IMR-90 (cell line): ENCODE results near the gene C5orf15. TPM values are rescaled to one million over a fixed set of nuclear protein-coding genes. Genes with fewer than 3 reads are reported as not detected.

Source experiments
- ATAC-seq: fragments of 200-7000 bp; cut with Tn5 transposase; 2 replicates; pipeline ENCODE4 v1.9.1; 2020; ENCODE audit warnings: low read depth, mild to moderate bottlenecking, moderate library complexity
- BruUV-seq: library from RNA; stranded (reverse); fragments of 400-500 nt; replicated peaks from 2 replicates; lab custom pipeline; 2021; lab: Mats Ljungman, UMichigan
- CTCF ChIA-PET: fragments of 300-600 bp; formaldehyde crosslinking; extraction: SDS; loops from one replicate; lab custom pipeline; 2021; ENCODE audit warnings: antibody characterized with exemption; lab: Yijun Ruan, JAX
- POLR2A ChIA-PET: fragments of 300-600 bp; sonication (Branson Sonifier 250); formaldehyde crosslinking; loops from one replicate; lab custom pipeline; 2022; ENCODE audit warnings: antibody characterized with exemption; ENCODE audit not compliant: unreplicated experiment; lab: Charles Lee
- DNase-seq: peaks from one replicate; pipeline ENCODE4 v3.0.0; 2013
- H2AFZ ChIP-seq: replicated peaks from 2 replicates; pipeline ENCODE3; 2013; ENCODE audit warnings: low read length, mild to moderate bottlenecking; ENCODE audit not compliant: poor library complexity
- H2AK5ac ChIP-seq: 2 replicates; pipeline ENCODE4 v1.6.1; 2013; ENCODE audit warnings: low read depth, low read length, inconsistent platforms
- H2AK9ac ChIP-seq: replicated peaks from 2 replicates; pipeline ENCODE3; 2013; ENCODE audit warnings: mild to moderate bottlenecking, low read depth, low read length, moderate library complexity; ENCODE audit not compliant: poor library complexity
- H2BK120ac ChIP-seq: 2 replicates; pipeline ENCODE4 v1.6.1; 2013; ENCODE audit warnings: low read depth, low read length, inconsistent platforms
- H2BK15ac ChIP-seq: 3 replicates; pipeline ENCODE4 v1.6.1; 2013; ENCODE audit warnings: low read depth, low read length, inconsistent platforms
- H2BK20ac ChIP-seq: 2 replicates; pipeline ENCODE4 v1.6.1; 2013; ENCODE audit warnings: low read depth, mild to moderate bottlenecking, inconsistent platforms, low read length, moderate library complexity
- H2BK5ac ChIP-seq: 2 replicates; pipeline ENCODE4 v1.6.1; 2013; ENCODE audit warnings: mild to moderate bottlenecking, low read depth, low read length, inconsistent platforms; ENCODE audit not compliant: poor library complexity, severe bottlenecking
- H3K14ac ChIP-seq: replicated peaks from 2 replicates; pipeline ENCODE4 v1.6.1; 2013; ENCODE audit warnings: low read depth, low read length, inconsistent platforms
- H3K18ac ChIP-seq: 2 replicates; pipeline ENCODE4 v1.6.1; 2013; ENCODE audit warnings: low read depth, low read length, control low read depth
- H3K23ac ChIP-seq: 2 replicates; pipeline ENCODE4 v1.6.1; 2013; ENCODE audit warnings: low read depth, low read length, inconsistent platforms
- H3K27ac ChIP-seq: 2 replicates; pipeline ENCODE4 v1.5.1; 2013; ENCODE audit warnings: mild to moderate bottlenecking, control low read depth, low read length; ENCODE audit not compliant: insufficient read depth
- H3K27me3 ChIP-seq: 2 replicates; pipeline ENCODE4 v1.6.1; 2013; ENCODE audit warnings: low read length; ENCODE audit not compliant: control insufficient read depth, insufficient read depth
- H3K36me3 ChIP-seq: 2 replicates; pipeline ENCODE4 v1.6.1; 2013; ENCODE audit warnings: low read length, mixed read lengths; ENCODE audit not compliant: control insufficient read depth, insufficient read depth
- H3K4ac ChIP-seq: 2 replicates; pipeline ENCODE4 v1.6.1; 2013; ENCODE audit warnings: low read depth, low read length, inconsistent platforms
- H3K4me1 ChIP-seq: 2 replicates; pipeline ENCODE4 v1.6.1; 2013; ENCODE audit warnings: low read length, mixed read lengths; ENCODE audit not compliant: control insufficient read depth, insufficient read depth
- H3K4me2 ChIP-seq: 2 replicates; pipeline ENCODE4 v1.6.1; 2013; ENCODE audit warnings: low read depth, mild to moderate bottlenecking, control low read depth, low read length, moderate library complexity
- H3K4me3 ChIP-seq: 2 replicates; pipeline ENCODE4 v1.5.1; 2013; ENCODE audit warnings: low read depth, mild to moderate bottlenecking, control low read depth, low read length, moderate library complexity; ENCODE audit not compliant: insufficient read depth
- H3K56ac ChIP-seq: 2 replicates; pipeline ENCODE4 v1.6.1; 2013; ENCODE audit warnings: low read length, inconsistent platforms; ENCODE audit not compliant: insufficient read depth; ENCODE audit errors: extremely low read depth
- H3K79me1 ChIP-seq, 2 experiments: 2 replicates each; pipeline ENCODE4 v1.6.1; 2013; ENCODE audit warnings: low read length in 2 of 2, inconsistent platforms in 1 of 2, low read depth in 1 of 2
- H3K9ac ChIP-seq: 2 replicates; pipeline ENCODE4 v1.6.1; 2013; ENCODE audit warnings: low read depth, low read length, control low read depth
- H3K9me1 ChIP-seq: 2 replicates; pipeline ENCODE4 v1.6.1; 2013; ENCODE audit warnings: low read length, inconsistent platforms; ENCODE audit not compliant: insufficient read depth
- H3K9me3 ChIP-seq: 2 replicates; pipeline ENCODE4 v1.6.1; 2013; ENCODE audit warnings: low read length; ENCODE audit not compliant: control insufficient read depth, insufficient read depth
- H4K20me1 ChIP-seq: 2 replicates; pipeline ENCODE4 v1.6.1; 2013; ENCODE audit warnings: low read length, inconsistent platforms; ENCODE audit not compliant: insufficient read depth
- H4K5ac ChIP-seq: 2 replicates; pipeline ENCODE4 v1.6.1; 2013; ENCODE audit warnings: mild to moderate bottlenecking, low read depth, low read length, control low read depth
- H4K8ac ChIP-seq, 2 experiments: 2 replicates each; pipeline ENCODE4 v1.6.1; 2013; ENCODE audit warnings: low read depth in 2 of 2, low read length in 2 of 2, control low read depth in 1 of 2, inconsistent platforms in 1 of 2
- H4K91ac ChIP-seq: 2 replicates; pipeline ENCODE4 v1.6.1; 2013; ENCODE audit warnings: low read depth, low read length, inconsistent platforms; ENCODE audit not compliant: insufficient read depth
- CEBPB ChIP-seq: IDR thresholded peaks from 2 replicates; pipeline ENCODE4 v1.6.1; 2012; ENCODE audit warnings: low read depth, low read length, improper control_type of control experiment
- CHD1 ChIP-seq: IDR thresholded peaks from 2 replicates; pipeline ENCODE4 v1.6.1; 2012; ENCODE audit warnings: low read depth, low read length, improper control_type of control experiment
- FOS ChIP-seq: fragments of 150-350 bp; IDR thresholded peaks from 2 replicates; pipeline ENCODE4 v1.6.1; 2016; ENCODE audit warnings: low read depth, low read length
- MAFK ChIP-seq: IDR thresholded peaks from 2 replicates; pipeline ENCODE4 v1.6.1; 2012; ENCODE audit warnings: low read depth, low read length, improper control_type of control experiment
- RCOR1 ChIP-seq: IDR thresholded peaks from 2 replicates; pipeline ENCODE4 v1.6.1; 2012; ENCODE audit warnings: mild to moderate bottlenecking, low read length, improper control_type of control experiment; ENCODE audit not compliant: insufficient replicate concordance
- RFX5 ChIP-seq: IDR thresholded peaks from 2 replicates; pipeline ENCODE4 v1.8.0; 2012; ENCODE audit warnings: low read depth, mild to moderate bottlenecking, low read length, moderate library complexity
- SMC3 ChIP-seq: fragments of 150-350 bp; IDR thresholded peaks from 2 replicates; pipeline ENCODE4 v1.6.1; 2016; ENCODE audit warnings: low read depth, mild to moderate bottlenecking, antibody characterized with exemption, low read length, moderate library complexity
- WGBS, 2 experiments: methylation state at CpG; one replicate each; pipeline versions ENCODE4 v1.1.5 to v1.1.7; 2013; ENCODE audit warnings: missing lambda C conversion rate in 2 of 2; ENCODE audit not compliant: insufficient read length in 1 of 2; ENCODE audit errors: extremely low coverage in 2 of 2; 5-methylcytosine and 5-hydroxymethylcytosine counted together
- dilution Hi-C: fragments of 300-500 bp; cut with HindIII; formaldehyde crosslinking; loops from one replicate; pipeline ENCODE4 v1.14.3; 2018; ENCODE audit warnings: low sequenced_read_pairs; ENCODE audit not compliant: unreplicated experiment
- in situ Hi-C: fragments of 300-500 bp; cut with MboI; formaldehyde crosslinking; loops from 3 replicates; pipeline ENCODE4 v1.14.3; 2019; ENCODE audit warnings: low sequenced_read_pairs, inconsistent platforms, mixed read lengths
- intact Hi-C: fragments of 100-400 bp; cut with micrococcal nuclease; formaldehyde crosslinking; loops from 2 replicates; pipeline ENCODE4 v1.10.0; 2022
- polyA plus RNA-seq, 3 experiments: library from polyadenylated mRNA; depleted of rRNA; stranded (reverse); fragments of >200 nt; gene quantifications; 2 replicates each; pipeline ENCODE4 v1.2.3, GENCODE V29; 2012; ENCODE audit warnings: low replicate concordance in 1 of 3
- total RNA-seq: library from RNA; depleted of rRNA; stranded (reverse); fragments of >200 nt; gene quantifications from 2 replicates; pipeline ENCODE4 v1.2.3, GENCODE V29; 2012
- TF ChIP-seq, protein P1 (sequence below): conservative IDR thresholded peaks from 2 replicates; pipeline ENCODE4 v1.5.1; 2012; ENCODE audit warnings: mild to moderate bottlenecking, low read depth, low read length, improper control_type of control experiment

Gene C5orf15
- total and polyA plus RNA-seq, 2 of the 4 experiments (the other 2 are of a cell fraction) = 35.1 to 73.5 TPM

DNA sequence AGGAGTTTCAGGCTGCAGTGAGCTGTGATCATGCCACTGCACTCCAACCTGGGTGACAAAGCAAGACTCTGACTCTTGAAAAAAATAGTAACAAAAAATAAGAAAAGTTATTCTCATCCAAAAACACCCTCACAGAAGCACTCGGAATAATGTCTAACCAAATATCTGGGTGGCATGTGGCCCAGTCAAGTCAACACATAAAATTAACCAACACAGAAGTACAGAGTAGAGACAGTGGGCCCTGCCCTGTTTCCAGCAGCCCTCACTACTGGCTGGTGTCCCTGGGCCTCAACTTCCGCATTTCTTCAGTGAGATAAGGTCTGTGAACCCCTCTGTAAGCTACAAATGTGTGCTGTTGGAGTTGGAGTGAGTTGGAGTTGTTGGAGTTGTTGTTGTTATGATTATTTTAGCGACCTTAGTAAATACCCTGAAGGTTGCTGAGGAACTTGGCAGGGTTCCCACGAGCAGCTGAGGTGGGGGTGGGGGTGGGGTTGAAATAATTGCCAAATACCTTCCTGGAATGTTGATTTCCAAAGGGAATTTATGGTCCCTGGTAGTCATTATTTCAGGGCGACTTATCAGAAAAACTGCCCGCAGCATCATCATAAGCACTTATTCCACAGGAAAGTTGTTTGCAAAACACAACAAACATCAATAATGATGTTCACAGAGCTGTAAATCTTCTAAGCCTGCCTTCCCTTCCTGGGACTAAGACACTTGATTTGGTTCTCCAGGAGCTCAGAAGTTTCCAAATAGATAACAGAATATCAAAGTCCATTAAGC lies 30.2 kb downstream of the C5orf15 start:
- Histone ChIP-seq H3K36me3 (no peaks in the 10 kb centered on the region), H2AFZ (no peak overlapping the region), H2BK20ac (no peak overlapping the region), H3K4me3 (no peak overlapping the region), H2AK5ac (no peak overlapping the region), H3K4me1 (no peaks in the 10 kb centered on the region), H2AK9ac (no peak overlapping the region), H4K8ac (no peak overlapping the region), H3K79me1 (no peaks in the 10 kb centered on the region), H3K27me3 (peaks cover 32% of the 10 kb centered on the region), H3K4me2 (no peak overlapping the region), H3K23ac (no peak overlapping the region), H3K9me1 (no peaks in the 10 kb centered on the region), H3K56ac (no peak overlapping the region), H4K20me1 (no peaks in the 10 kb centered on the region), H3K27ac (no peak overlapping the region), H3K9ac (no peak overlapping the region), H2BK5ac (no peak overlapping the region), H3K14ac (no peak overlapping the region), H3K9me3 (peaks cover 1% of the 10 kb centered on the region; the same call in 1 of the 2 replicates), H4K91ac (no peak overlapping the region), H3K4ac (no peak overlapping the region), H2BK120ac (no peak overlapping the region), H4K5ac (no peak overlapping the region), H3K18ac (no peak overlapping the region), H2BK15ac (no peak overlapping the region)
- TF ChIP-seq CHD1 (no peak), SMC3 (no peak), MAFK (no peak), CEBPB (no peak), RCOR1 (no peak), FOS (no peak), RFX5 (no peak)
- TF ChIP-seq, protein P1, sequence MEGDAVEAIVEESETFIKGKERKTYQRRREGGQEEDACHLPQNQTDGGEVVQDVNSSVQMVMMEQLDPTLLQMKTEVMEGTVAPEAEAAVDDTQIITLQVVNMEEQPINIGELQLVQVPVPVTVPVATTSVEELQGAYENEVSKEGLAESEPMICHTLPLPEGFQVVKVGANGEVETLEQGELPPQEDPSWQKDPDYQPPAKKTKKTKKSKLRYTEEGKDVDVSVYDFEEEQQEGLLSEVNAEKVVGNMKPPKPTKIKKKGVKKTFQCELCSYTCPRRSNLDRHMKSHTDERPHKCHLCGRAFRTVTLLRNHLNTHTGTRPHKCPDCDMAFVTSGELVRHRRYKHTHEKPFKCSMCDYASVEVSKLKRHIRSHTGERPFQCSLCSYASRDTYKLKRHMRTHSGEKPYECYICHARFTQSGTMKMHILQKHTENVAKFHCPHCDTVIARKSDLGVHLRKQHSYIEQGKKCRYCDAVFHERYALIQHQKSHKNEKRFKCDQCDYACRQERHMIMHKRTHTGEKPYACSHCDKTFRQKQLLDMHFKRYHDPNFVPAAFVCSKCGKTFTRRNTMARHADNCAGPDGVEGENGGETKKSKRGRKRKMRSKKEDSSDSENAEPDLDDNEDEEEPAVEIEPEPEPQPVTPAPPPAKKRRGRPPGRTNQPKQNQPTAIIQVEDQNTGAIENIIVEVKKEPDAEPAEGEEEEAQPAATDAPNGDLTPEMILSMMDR = no peak
- ChIA-PET POLR2A (interaction anchor here (0.6 kb wide), 1 partner anchor 14 kb away, joined by 7 read pairs; no protein-coding TSS in a partner anchor), CTCF (no interaction called here)
- BruUV-seq = no TSS peak
- intact Hi-C loops = no loop called here
- DNase-seq = no peak
- in situ Hi-C loops = no loop called here
- WGBS, 2 experiments = 40% methylated on average over 2 of the region's 6 CpGs; no CpG with 5 or more reads in 1 of the 2 experiments
- dilution Hi-C loops = no loop called here
- ATAC-seq = no peak
